GM21529 (cell line): ENCODE results near the gene TMEM63C.

Experiments
- ATAC-seq: cut with Tn5 transposase; IDR thresholded peaks from one replicate; pipeline ENCODE4 v1.9.1; 2021; ENCODE audit not compliant: unreplicated experiment

TMEM63C gene

DNA sequence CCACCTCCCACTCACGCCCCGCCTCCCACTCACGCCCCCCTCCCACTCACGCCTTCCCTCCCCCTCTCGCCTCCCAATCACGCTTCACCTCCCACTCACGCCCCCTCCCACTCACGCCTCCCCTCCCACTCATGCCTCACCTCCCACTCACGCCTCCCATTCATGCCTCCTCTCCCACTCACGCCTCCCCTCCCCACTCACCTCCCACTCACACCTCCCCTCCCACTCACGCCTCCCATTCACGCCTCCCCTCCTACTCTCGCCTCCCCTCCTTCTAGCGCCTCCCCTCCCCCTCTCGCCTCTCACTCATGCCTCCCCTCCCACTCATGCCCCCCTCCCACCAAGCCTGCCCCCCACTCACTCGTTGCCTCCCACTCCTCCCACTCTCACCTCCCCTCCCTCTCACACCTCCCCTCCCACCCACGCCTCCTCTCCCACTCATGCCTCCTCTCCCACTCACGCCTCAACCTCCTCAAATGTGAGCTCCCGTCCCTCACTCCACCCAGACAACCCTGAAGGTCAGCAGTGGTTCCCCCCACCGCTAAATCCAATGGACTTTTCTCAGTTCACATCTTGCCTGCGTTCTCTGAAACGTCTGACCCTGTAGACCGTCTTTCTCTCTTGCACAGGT, 39.8 kb downstream of the TMEM63C start:
- ATAC-seq, result no peak

DNA sequence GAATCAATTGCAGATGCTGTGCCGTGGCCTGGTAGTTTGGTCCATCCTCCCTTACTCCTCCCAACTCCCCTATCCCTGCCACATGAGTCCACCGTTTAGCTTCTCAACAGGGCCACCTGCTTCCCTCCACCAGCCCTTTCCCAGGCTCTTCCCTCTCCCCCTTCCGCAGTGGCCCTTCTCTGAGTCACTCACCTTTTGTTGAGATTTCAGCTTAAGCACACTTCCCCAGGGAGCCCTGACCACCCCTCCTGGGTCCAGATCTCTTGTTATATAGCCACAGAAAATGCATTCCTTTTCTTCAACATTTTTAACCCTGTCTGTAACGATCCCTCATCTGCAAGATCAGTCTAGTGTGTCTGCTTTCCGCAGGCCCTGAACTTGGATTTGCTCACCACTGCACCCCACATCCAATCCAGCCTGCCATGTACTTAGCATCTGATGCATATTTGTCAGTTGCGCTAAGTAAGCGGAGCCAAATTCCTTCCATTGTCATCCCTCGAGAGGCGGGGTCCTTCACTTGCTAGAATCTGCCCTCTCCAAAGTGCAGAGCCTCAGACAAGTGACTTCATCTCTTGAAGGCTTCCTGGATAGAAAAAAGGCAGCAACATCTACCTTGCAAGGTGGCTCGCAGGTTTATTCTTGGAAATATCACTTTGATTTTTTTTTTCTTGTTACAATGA, 41.1 kb downstream of the TMEM63C start:
- no peak for ATAC-seq

DNA sequence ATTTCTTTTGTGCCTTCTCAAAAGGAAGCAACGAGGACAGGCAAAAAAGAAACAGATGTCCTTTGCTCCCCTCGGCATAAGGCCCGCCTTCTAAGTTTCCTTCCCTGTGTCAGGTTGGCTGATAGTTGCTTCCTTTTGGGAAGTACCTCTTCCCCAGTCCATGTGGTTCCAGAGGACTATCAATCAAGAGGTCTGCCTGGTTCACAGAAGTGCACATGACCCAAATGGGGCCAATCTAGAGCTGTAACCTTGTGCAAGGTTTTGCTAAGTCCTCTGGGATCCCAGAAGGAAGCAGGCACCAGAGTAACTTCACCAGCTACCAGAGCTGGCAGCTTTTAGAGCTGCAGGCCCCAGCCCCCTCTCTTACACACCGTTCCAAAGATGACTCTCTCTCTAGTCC, 42.6 kb downstream of the TMEM63C start:
- no peak for ATAC-seq

DNA sequence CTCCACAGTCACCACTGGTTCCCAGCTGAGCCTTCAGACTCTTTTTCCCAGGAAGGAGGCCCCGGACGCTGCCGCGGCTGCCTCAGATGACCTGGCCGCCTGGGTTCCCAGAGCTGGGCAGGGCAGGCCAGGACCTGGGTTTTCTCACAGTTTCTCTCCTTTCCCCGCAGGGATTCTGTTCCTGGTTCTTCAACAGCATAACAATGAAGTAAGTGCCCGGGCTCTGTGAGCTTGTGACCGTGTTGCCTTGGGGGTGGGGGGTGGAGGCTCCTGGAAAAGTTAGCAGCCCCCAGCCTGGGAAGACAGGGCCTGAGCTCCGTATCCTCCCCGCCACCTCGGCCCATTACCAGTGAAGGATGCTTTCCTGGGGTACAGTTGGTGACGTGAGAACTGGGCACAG, 43.7 kb downstream of the TMEM63C start:
- ATAC-seq, result no peak

DNA sequence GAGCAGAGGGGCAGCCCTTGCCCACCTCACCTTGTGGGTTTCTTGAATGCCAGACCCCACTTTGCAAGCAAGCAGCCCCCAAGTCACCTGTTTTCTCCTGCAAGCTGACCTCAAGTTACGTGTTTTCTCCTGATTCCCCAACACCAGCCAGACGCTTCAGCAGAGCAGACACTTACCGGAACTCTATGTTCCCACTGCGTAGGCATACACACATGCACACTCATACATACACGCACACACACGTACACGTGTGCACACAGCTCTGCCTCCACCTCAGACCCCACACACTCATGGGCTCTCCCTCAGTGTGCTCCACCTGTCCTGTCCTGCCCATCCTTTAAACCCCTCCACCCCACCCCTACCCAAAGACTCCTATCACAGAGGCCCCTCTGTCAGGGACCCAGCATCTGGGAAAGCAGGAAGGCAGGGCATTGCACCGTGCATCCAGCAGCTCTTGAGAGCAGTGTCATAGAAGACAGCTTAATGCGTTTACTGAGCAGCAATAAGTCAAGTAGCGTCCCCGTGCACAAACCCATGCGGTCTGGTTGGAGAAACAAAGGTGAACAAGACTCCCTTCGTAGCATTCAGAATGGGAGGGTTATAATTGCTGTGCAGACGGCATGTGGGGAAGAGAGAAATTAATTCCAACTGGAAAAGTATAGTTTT, 44.4 kb downstream of the TMEM63C start:
- ATAC-seq, result no peak

DNA sequence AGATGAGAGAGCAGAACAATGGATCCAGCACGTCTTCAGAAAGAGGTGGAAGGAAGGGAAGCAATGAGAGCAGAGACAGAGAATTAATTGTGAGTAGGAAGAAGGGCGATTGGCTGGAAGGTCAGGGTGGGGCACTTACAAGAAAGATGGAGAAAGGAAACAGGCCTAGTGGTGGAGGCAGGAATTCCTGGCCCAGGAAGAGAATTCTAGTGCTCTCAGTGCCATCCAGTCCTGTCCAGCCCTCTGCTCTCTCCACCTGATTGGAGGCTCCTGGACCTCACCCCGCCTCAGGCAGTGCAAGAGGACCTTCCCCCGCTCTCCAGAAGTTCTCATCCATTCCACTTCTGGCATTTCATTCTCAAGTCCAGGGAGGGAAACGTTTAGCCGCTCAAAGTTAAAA, 46.5 kb downstream of the TMEM63C start:
- no peak for ATAC-seq

DNA sequence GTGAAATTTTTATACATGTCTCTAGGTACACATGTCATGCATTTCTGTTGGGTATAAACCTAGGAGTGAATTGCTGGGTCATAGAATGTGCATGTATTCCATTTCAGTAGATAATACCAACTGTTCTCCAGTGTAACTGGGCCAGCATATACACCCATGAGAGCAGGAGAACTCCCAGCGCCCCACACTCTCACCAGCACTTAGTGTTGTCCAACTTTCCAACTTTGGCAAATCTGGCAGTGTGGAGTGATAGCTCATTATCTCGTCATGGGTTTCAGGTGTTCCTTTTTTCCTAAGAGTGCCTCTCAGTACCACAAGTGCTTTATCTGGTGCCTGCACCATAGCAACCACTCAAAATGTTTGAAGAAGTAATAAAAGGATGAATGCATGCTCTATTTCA, 49.3 kb downstream of the TMEM63C start:
- ATAC-seq, result no peak

DNA sequence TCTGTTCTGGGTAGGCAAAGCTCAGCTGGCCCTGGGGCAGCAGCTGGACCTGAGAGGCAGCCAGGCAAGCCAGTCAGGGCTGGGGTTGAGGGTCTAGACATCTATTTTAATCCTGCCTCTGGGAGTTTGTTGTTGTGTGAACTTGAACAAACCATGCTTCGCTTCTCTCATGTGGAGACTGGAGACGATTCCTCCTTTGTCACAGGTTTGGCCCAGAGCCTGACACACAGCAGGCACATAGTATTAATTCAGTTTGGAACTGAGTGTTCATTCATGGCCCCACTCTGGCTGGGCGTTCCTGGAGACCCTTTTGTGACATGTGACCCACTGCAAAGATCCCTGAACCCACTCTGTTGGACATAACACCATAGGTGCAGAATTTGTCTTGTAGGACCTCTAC, 50.1 kb downstream of the TMEM63C start:
- ATAC-seq, result no peak

DNA sequence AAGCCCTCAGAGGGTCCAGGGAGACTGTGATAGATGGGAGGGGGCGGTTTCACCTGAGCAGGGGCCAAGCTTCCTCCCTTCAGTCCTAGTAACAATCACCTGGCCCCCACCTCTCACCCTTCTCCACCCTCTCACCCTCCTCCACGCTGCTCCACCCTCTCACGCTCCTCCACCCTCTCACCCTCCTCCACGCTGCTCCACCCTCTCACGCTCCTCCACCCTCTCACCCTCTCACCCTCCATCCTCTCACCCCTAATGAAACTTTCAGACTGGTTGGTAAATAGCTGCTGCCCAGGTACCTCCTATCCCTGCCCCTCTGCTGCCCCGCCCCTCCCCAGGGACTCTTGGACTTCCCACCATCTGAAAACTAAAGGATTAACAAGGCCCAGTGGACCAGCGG, 55.2 kb downstream of the TMEM63C start:
- no peak for ATAC-seq

DNA sequence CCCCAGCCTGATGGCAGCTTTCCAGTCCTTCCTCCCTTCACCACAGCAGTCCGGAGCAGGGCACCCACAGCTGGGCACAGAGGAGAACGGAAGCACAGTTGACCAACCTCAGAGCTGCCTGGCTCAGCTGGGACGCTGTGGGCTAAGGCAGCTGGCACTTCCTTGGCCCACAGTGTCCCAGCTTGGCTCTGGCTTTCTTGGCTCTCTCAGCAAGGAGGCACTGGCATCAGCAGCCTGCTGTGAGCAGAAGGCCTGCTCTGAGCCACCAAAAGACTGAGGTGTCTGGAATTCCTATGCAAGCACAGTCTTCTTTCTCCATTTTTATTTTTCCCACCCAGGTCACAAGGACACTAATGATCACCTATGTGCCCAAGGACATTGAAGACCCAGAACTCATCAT, 56.8 kb downstream of the TMEM63C start:
- ATAC-seq, result no peak

DNA sequence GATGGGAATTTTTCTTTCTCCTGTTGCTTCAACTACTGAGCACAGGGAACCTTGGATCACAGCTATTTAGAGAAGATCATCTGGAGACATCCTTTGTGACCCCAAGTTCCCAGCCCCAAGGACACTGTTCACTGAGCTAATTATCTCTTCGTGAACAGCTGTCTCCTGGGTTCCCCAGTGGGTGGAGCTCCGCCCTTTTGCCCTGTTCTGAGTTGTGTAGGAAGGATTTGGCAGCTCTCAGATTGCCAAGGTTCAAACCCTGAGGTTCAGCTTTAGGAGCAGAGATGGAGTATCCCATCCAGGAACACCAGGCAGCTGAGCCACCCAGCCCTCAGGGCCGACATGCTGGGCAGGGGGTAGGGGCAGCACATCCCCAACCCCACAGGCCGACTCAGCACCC, 57.4 kb downstream of the TMEM63C start:
- ATAC-seq, result no peak

DNA sequence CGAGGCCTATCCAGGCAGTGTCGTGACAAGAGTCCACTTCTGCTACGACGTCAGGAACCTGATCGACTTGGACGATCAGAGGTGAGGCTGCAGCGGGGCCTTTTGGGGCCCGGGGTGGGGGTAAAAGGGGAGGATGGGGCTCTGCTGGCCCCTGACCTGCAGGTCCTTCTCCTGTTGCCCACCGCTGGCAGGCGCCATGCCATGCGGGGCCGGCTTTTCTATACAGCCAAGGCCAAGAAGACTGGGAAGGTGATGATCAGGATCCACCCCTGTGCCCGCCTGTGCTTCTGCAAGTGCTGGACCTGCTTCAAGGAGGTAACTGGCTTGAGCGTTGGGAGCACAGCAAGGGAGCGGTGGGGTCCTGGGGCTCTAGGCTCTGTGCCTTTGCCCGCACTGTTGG, 57.8 kb downstream of the TMEM63C start:
- no peak for ATAC-seq

DNA sequence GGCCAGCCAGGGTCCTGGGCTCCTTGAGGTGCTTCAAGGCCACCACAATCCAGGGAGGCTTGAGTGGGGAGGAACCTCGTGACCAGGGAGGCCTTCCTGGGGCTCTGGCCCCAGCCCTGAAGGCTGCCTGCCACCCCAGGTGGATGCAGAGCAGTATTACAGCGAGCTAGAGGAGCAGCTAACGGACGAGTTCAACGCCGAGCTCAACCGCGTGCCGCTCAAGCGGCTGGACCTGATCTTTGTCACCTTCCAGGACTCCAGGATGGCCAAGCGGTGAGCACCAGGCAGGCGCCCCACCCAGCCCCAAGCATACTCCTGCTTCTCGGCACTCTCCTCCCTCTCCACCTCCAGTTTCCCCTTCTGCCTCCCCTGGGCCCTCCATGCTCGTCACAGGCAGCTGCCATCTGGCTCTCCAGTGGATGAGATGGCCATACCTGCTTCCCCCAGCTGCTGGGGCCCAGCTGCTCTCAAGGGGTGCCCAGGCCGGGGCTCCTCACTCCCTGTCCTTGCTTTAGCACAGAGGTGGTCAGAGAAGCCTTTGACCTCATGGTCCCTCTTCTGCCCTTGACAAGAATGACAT, 58.8 kb downstream of the TMEM63C start:
- ATAC-seq, result no peak

DNA sequence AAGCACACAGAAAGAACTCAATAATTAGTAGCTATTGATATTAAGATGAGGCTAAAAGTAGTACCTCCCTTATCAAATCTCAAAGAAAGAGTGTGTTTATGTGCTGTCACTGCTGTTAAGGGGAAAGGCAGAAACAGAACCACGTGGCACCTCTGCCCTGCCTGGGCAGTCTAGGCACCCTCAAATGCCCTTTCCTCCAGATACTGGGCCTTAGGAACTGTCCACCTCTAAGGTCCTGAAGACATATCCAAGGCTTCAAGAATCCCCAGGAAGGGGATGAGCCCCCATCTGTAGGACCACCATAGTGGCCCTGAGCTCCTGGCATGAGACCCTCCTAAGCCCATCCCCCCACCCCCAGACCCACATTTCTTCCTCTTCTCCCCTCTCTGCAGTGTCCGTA, 60.4 kb downstream of the TMEM63C start:
- no peak for ATAC-seq

DNA sequence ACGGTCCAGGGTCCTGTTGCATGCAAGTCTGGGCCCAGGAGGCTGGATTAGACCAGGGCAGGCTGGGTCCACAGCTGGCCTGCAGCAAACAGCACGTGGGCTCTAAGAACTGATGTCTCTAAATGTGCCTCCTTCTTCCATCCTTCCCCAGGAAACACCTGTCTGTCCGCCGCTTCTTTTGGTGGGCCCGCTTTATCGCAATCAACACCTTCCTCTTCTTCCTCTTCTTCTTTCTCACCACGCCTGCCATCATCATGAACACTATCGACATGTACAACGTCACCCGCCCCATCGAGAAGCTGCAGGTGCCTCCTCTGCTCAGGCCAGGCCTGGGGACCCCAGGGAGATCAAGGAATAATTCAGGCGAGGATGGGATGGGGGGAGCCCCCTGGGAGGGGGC, 61.2 kb downstream of the TMEM63C start:
- no peak for ATAC-seq

DNA sequence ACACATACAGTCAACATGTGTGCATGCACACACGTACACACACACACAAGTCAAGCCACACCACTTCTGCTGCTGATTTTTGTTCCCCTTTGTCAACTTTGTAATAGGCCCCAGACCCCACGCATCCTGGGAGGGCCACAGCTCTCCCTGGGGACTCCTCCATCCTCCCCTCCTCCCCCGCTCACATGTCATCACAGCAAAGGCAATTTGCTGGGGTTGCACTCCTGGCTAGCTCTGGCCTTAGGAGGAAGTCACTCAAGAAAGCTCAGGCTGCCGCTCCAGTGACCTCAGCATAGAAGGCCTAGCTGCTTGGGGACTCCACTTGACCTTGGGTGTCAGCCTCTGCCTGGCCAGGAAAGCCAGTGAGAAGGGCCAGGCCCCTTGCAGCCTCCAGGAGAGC, 62.3 kb downstream of the TMEM63C start:
- ATAC-seq, result peak; percentile 47

DNA sequence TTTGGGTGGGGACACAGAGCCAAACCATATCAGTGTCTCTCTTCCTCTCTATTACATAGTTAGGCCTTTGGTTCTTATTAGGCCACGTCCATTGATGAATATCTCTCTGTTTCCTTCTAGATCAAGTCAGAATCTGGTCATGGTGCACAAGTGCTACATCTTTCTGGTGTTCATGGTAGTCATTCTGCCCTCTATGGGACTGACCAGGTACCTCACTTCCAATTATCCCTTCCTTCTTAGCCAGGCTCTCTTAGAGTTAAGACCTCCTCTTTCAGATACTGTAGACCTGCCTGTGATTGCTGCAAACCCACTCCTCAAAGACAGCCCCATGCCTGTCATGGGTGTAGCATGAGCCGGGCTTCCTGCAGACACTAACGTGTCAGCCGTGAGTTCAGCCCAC, 64.2 kb downstream of the TMEM63C start:
- ATAC-seq, result no peak

DNA sequence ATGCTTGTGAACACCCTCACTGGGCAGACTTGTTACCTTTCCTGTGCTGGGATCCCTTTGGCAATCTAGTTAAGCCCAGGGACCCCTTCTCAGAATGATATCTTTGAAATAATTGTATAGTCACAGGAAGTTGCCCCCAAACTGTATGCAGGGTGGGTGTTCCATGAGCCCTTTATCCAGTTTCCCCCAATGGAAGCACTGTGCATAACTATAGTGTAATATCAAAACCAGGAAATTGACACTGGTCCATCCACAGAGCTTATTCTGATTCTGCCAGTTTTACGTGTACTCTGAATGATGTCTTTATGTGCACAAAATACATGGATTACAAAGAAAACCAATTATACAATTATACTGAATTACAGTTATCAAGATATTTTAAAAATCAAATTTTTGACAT, 65.2 kb downstream of the TMEM63C start:
- ATAC-seq, result no peak

DNA sequence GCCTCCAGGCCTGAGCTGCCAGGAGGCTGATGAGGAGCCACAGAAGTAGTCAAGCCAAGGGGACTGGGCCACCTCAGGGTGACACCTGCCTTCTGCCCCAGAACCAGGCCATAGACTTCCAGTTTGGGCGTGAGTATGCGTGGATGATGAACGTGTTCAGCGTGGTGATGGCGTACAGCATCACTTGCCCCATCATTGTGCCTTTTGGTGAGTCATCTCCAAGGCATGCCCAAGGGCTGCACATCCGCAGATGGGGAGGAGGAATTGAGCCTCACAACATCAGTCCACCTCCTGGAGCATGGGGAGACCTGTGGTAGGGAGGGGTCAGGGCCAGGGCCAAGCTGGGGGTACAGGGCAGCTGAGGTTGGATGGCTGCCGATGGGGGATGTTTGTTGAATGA, 67.1 kb downstream of the TMEM63C start:
- ATAC-seq, result no peak

DNA sequence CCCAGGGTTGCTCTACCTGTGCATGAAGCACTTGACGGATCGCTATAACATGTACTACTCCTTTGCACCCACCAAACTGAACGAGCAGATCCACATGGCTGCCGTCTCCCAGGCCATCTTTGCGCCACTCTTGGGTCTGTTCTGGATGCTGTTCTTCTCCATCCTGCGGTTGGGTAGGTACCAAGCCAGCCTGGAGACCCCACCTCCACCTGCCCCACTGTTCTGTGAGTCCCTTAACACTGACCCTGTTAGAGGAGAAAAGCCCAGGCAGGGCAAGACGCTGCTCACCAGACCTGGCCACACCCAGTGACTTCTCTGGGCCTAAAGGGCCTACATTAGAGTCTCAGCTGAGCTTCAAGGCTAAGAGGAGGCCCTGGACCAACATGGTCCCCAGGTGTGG, 67.7 kb downstream of the TMEM63C start:
- ATAC-seq, result no peak

DNA sequence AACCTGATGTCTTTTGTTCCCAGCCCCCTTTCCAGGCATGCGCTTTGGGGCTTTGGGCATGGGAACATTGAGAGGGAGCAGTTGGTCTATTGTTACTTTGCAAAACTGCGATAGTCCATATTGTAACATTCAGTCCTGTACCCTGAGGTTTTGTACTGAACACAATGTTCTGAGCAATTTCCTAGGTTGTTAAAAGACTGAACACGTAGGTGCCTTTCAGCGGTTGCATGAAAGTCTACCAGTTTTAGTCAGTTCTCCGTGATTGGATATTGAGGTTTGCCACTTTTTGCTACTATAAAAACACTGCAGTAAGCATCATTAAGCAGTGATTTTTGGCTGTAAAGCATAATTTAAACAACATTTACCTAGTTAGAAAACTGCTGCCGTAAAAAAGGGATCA, 69.3 kb downstream of the TMEM63C start:
- ATAC-seq, result no peak

DNA sequence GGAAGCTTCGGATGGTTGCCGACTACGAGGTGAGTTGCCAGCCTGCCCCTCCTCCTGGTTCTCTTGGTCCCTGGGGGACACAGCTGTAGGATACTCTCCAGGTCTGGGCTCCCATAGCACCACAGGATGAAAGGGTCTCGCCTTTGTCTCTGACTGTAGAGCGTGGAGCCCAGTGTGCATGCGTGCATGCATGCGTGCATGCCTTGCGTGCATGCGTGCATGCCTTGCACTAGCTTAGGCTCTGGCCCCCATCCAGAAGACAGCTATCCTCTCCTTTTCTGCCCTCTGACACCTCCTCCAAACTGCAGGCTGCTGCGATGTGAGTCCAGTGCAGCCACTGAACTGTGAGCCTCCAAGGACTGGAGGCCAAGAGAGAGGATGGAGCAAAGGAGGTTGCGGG, 70.3 kb downstream of the TMEM63C start:
- no peak for ATAC-seq
